Heart left ventricle (tissue), 13 donors: Measurements from ENCODE around the gene CERT1.

Experiments
- CTCF ChIP-seq, 12 donors: fragments of 200-600 bp; sonication (generic) in 4 of 12; IDR thresholded peaks; one replicate each; pipeline versions ENCODE4 v1.5.0 to v1.8.0; 2018 to 2022; ENCODE audit warnings: antibody characterized with exemption in 12 of 12, mild to moderate bottlenecking in 5 of 12
- POLR2A ChIP-seq, 2 donors: fragments of 450-650 bp; IDR thresholded peaks; one replicate each; pipeline ENCODE4 v1.6.1; 2017; ENCODE audit warnings: antibody characterized with exemption in 2 of 2, mild to moderate bottlenecking in 2 of 2, moderate library complexity in 2 of 2
- donor health status: ischemic (EF 13 %, LVEDD 7.1; RV severe dilation, severe dysfunction).
- donor health status: DM: no; HTN: yes; CAD: no.
- donor health status: DM: no; HTN: no; CAD: no.
- donor health status: ischemic (EF 25% LVEDD 6.9; RV normal size, moderate dysfunction).
- donor health status: ischemic (EF 25% LVEDD 5.7; RV mildly dilated, moderate dysfunction).
- donor health status: ischemic (EF 35%, LVEDD 5.7; RV mildly dilated, moderate dysfunction).
- donor health status: nonischemic (EF 11% LVEDD 7.7; RV severe dilation, severe dysfunction).
- donor health status: DM: yes; HTN: yes; CAD: no.
- donor health status: PGD.
- donor health status: ischemic (EF 29% LVEDD 5.4; RV normal size, mild dysfunction).
- donor health status: nonischemic (EF 23%, LVEDD 6.1; RV moderate dilation, normal function).

- TF ChIP-seq POLR2A (IDR thresholded peaks at IDR 0.05) (no peak), CTCF (IDR thresholded peaks at IDR 0.05) (no peak)
Observed at GRCh38 chr5:75457691-75458090, 53.7 kb downstream of the CERT1 start.
